GM19438 (cell line): ENCODE data around the gene TERB1.
A peak's percentile ranks its signal among the peaks of the same experiment; 100 is the strongest.
"Not testable (repeated sequence)": the region's sequence is repeated elsewhere in the genome, so short reads cannot be mapped to it uniquely, and the experiment has no call there.

Experiments used
- ATAC-seq: cut with Tn5 transposase; IDR thresholded peaks from one replicate; pipeline ENCODE4 v1.9.1; 2021; ENCODE audit warnings: low read depth; ENCODE audit not compliant: unreplicated experiment

The TERB1 gene

GRCh38 chr16:66830422-66831404, 29.3 kb upstream of the TERB1 start, which contains the start of gene NAE1:
Gene NAE1 (minus strand): TSS chr16:66830976. CDS start chr16:66830899, 77 bp downstream.
- peak; percentile 82 for ATAC-seq

GRCh38 chr16:66824006-66824405, 22.6 kb upstream of the TERB1 start:
- ATAC-seq, result no peak

GRCh38 chr16:66814734-66815133, 13.3 kb upstream of the TERB1 start:
- ATAC-seq, result no peak

- ATAC-seq, result no peak
These were observed 9.7 kb upstream of the TERB1 start for GRCh38 chr16:66811043-66811442.

GRCh38 chr16:66810391-66810790, 9.0 kb upstream of the TERB1 start:
- no peak for ATAC-seq

- no peak for ATAC-seq
These were observed 8.4 kb upstream of the TERB1 start for GRCh38 chr16:66809765-66810164.

GRCh38 chr16:66802159-66802558, 775 bp upstream of the TERB1 start:
- ATAC-seq, result no peak

- no peak for ATAC-seq
These were observed 528 bp downstream of the TERB1 start for GRCh38 chr16:66800856-66801255.

GRCh38 chr16:66798161-66798560, 3.2 kb downstream of the TERB1 start:
- no peak for ATAC-seq

- ATAC-seq, result not testable (repeated sequence)
These were observed 7.4 kb downstream of the TERB1 start for GRCh38 chr16:66793984-66794383.

- ATAC-seq, result no peak
These were observed 11.2 kb downstream of the TERB1 start for GRCh38 chr16:66790130-66790733.

GRCh38 chr16:66787427-66787826, 14.0 kb downstream of the TERB1 start:
- no peak for ATAC-seq

GRCh38 chr16:66786551-66786950, 14.8 kb downstream of the TERB1 start:
- ATAC-seq, result no peak

GRCh38 chr16:66776457-66776856, 24.9 kb downstream of the TERB1 start:
- no peak for ATAC-seq

GRCh38 chr16:66774981-66775380, 26.4 kb downstream of the TERB1 start:
- ATAC-seq, result no peak

GRCh38 chr16:66758086-66758485, 43.3 kb downstream of the TERB1 start:
- ATAC-seq, result no peak

- no peak for ATAC-seq
These were observed 46.6 kb downstream of the TERB1 start for GRCh38 chr16:66754819-66755218.

- ATAC-seq, result no peak
These were observed 47.2 kb downstream of the TERB1 start for GRCh38 chr16:66754211-66754610.

- no peak for ATAC-seq
These were observed 48.4 kb downstream of the TERB1 start for GRCh38 chr16:66752958-66753357.

GRCh38 chr16:66752379-66752778, 49.0 kb downstream of the TERB1 start:
- no peak for ATAC-seq

GRCh38 chr16:66751992-66752322, 49.4 kb downstream of the TERB1 start:
- no peak for ATAC-seq
